Smooth muscle cell (in vitro differentiated cells): ENCODE data around the gene AIDA. TPM values are rescaled to one million over a fixed set of nuclear protein-coding genes. Genes with fewer than 3 reads are reported as not detected.
A peak's percentile ranks its signal among the peaks of the same experiment; 100 is the strongest.

Experiments used
- DNase-seq: peaks from one replicate; lab custom pipeline; 2025; ENCODE audit not compliant: unreplicated experiment; lab: John Stamatoyannopoulos, UW
- H2AFZ ChIP-seq: fragments of 200-600 bp; sonication (generic); 2 replicates; pipeline ENCODE4 v1.6.0; 2016; ENCODE audit warnings: antibody characterized with exemption, low read depth, mild to moderate bottlenecking
- H3F3A ChIP-seq: fragments of 200-600 bp; sonication (generic); 2 replicates; pipeline ENCODE4 v1.6.0; 2017; ENCODE audit warnings: antibody characterized with exemption, low read depth
- H3K27ac ChIP-seq: fragments of 200-600 bp; sonication (generic); 2 replicates; pipeline ENCODE4 v1.5.1; 2016; ENCODE audit warnings: low read depth, mild to moderate bottlenecking
- H3K27me3 ChIP-seq: fragments of 200-600 bp; sonication (generic); 2 replicates; pipeline ENCODE4 v1.6.1; 2016; ENCODE audit warnings: low read depth, mild to moderate bottlenecking
- H3K36me3 ChIP-seq: fragments of 200-600 bp; sonication (generic); 2 replicates; pipeline ENCODE4 v1.5.1; 2016; ENCODE audit warnings: low read depth
- H3K4me1 ChIP-seq: fragments of 200-600 bp; sonication (generic); 2 replicates; pipeline ENCODE4 v1.5.1; 2016; ENCODE audit warnings: low read depth
- H3K4me2 ChIP-seq: fragments of 200-600 bp; sonication (generic); 2 replicates; pipeline ENCODE4 v1.6.0; 2016; ENCODE audit warnings: mild to moderate bottlenecking
- H3K4me3 ChIP-seq: fragments of 200-600 bp; sonication (generic); 2 replicates; pipeline ENCODE4 v1.5.1; 2016; ENCODE audit warnings: mild to moderate bottlenecking
- H3K79me2 ChIP-seq: fragments of 200-600 bp; sonication (generic); 2 replicates; pipeline ENCODE4 v1.6.0; 2016; ENCODE audit warnings: low read depth, mild to moderate bottlenecking
- H3K9ac ChIP-seq: fragments of 200-600 bp; sonication (generic); 2 replicates; pipeline ENCODE4 v1.6.0; 2016; ENCODE audit warnings: low read depth
- H3K9me3 ChIP-seq: fragments of 200-600 bp; sonication (generic); replicated peaks from 2 replicates; pipeline ENCODE4 v1.5.1; 2016; ENCODE audit warnings: low read depth
- H4K20me1 ChIP-seq: fragments of 200-600 bp; sonication (generic); 2 replicates; pipeline ENCODE4 v1.6.0; 2016; ENCODE audit warnings: low read depth
- WGBS: methylation state at CpG from one replicate; pipeline ENCODE4 v1.1.7; 2016; ENCODE audit warnings: low lambda C conversion rate; 5-methylcytosine and 5-hydroxymethylcytosine counted together
- polyA plus RNA-seq: library from polyadenylated mRNA; unstranded; fragments of >200 nt; fragmentation: Nextera tagmentation; extraction: Ambion mirVana; gene quantifications from 2 replicates; pipeline ENCODE4 v1.2.1, GENCODE V29; 2016
- total RNA-seq: library from RNA; depleted of rRNA; stranded (reverse); fragments of >200 nt; gene quantifications from 2 replicates; pipeline ENCODE4 v1.2.3, GENCODE V29; 2014
- TF ChIP-seq, protein P1 (sequence below): fragments of 200-600 bp; sonication (generic); IDR thresholded peaks from 2 replicates; pipeline ENCODE4 v1.5.1; 2017; ENCODE audit warnings: borderline replicate concordance, mild to moderate bottlenecking, antibody characterized with exemption; ENCODE audit not compliant: insufficient read depth, poor library complexity, severe bottlenecking

The AIDA gene
- total and polyA plus RNA-seq, 2 experiments from 2014 or later: 40.6 to 50.9 TPM

DNA sequence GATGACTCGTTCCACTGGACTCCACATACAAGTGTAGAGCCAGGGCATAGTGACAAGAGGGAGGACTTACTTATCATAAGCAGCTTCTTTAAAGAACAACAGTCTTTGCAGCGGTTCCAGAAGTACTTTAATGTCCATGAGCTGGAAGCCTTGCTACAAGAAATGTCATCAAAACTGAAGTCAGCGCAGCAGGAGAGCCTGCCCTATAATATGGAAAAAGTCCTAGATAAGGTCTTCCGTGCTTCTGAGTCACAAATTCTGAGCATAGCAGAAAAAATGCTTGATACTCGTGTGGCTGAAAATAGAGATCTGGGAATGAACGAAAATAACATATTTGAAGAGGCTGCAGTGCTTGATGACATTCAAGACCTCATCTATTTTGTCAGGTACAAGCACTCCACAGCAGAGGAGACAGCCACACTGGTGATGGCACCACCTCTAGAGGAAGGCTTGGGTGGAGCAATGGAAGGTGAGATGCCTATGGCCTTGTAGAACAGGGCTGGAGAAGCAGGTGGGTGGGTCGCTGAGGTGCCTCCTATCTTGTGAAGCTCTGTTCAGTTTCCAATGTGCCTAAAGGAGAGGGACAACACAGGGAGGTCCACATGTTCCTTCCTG is 82.3 kb downstream of the AIDA start:
- peak overlapping the region; percentile 45 for H3K4me2 ChIP-seq

DNA sequence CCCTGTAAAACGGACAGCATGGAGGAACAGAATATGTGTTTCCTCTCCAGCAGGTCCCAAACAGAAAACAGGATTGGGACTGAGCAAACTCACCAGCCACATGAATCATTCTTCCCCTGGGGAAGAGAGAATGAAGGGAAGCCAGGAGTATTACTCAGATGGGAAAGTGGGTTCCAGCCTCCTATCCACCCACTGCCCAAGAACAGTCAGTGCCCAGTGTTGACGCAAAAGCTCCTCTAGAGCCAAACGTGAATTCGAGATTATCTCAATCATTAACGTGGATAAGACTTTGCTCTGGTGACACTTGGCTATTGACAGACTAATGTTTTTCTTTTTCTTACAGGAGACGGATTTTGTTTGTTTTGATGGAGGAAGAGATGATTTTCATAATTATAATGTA is 85.1 kb downstream of the AIDA start:
- H3K4me3 ChIP-seq: no peak overlapping the region
- WGBS: 77% methylated on average over 6 of the region's 6 CpGs
- H3K79me2 ChIP-seq: no peaks in the 10 kb centered on the region
- DNase-seq: no peak
- H3K27me3 ChIP-seq: no peaks in the 10 kb centered on the region
- no peaks in the 10 kb centered on the region for H3F3A ChIP-seq
- H3K36me3 ChIP-seq: peaks cover 11% of the 10 kb centered on the region
- H3K27ac ChIP-seq: no peak overlapping the region
- H3K4me2 ChIP-seq: no peak overlapping the region
- no peaks in the 10 kb centered on the region for H4K20me1 ChIP-seq
- H3K9ac ChIP-seq: no peak overlapping the region
- no peaks in the 10 kb centered on the region for H3K4me1 ChIP-seq
- H2AFZ ChIP-seq: no peak overlapping the region
- no peaks in the 10 kb centered on the region for H3K9me3 ChIP-seq
- TF ChIP-seq, protein P1, sequence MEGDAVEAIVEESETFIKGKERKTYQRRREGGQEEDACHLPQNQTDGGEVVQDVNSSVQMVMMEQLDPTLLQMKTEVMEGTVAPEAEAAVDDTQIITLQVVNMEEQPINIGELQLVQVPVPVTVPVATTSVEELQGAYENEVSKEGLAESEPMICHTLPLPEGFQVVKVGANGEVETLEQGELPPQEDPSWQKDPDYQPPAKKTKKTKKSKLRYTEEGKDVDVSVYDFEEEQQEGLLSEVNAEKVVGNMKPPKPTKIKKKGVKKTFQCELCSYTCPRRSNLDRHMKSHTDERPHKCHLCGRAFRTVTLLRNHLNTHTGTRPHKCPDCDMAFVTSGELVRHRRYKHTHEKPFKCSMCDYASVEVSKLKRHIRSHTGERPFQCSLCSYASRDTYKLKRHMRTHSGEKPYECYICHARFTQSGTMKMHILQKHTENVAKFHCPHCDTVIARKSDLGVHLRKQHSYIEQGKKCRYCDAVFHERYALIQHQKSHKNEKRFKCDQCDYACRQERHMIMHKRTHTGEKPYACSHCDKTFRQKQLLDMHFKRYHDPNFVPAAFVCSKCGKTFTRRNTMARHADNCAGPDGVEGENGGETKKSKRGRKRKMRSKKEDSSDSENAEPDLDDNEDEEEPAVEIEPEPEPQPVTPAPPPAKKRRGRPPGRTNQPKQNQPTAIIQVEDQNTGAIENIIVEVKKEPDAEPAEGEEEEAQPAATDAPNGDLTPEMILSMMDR: no peak

More for the DNA sequence above, 82.3 kb downstream of the AIDA start:
- H3K4me1 ChIP-seq: no peaks in the 10 kb centered on the region
- no peaks in the 10 kb centered on the region for H3F3A ChIP-seq
- no peak for DNase-seq
- H4K20me1 ChIP-seq: no peaks in the 10 kb centered on the region
- no peak overlapping the region for H3K9ac ChIP-seq
- H3K9me3 ChIP-seq: no peaks in the 10 kb centered on the region
- peaks cover 11% of the 10 kb centered on the region for H3K36me3 ChIP-seq
- no peaks in the 10 kb centered on the region for H3K27me3 ChIP-seq
- no peak overlapping the region for H3K27ac ChIP-seq
- H2AFZ ChIP-seq: no peak overlapping the region
- 49% methylated on average over 7 of the region's 7 CpGs for WGBS
- H3K79me2 ChIP-seq: no peaks in the 10 kb centered on the region
- no peak overlapping the region for H3K4me3 ChIP-seq
- TF ChIP-seq, protein P1: no peak

DNA sequence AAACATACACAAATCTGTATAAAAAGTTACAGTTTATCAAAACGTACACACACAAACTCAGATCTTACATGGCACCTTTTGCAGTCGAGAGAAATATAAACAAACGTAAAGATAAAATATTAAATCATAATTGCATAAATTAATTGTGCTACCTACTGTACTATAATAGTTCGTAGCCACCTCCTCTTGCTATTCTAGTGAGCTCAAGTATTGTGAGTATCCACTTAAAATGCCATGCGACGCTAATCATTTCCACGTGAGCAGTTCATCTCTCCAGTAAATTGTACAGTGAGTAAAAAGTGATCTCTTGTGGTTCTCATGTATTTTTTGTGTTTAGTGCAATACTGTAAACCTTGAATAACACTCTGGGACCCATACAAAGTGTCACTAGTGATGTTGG is 88.1 kb downstream of the AIDA start:
- Histone ChIP-seq H3K27ac (no peak overlapping the region), H3K79me2 (peaks cover 18% of the 10 kb centered on the region), H4K20me1 (peaks cover 14% of the 10 kb centered on the region), H3K4me1 (peaks cover 4% of the 10 kb centered on the region), H3F3A (no peaks in the 10 kb centered on the region), H3K4me2 (no peak overlapping the region), H3K36me3 (peaks cover 11% of the 10 kb centered on the region), H3K4me3 (no peak overlapping the region), H3K9me3 (no peaks in the 10 kb centered on the region), H3K9ac (no peak overlapping the region), H3K27me3 (no peaks in the 10 kb centered on the region), H2AFZ (no peak overlapping the region)
- no peak for DNase-seq
- TF ChIP-seq, protein P1: no peak
- WGBS: 93% methylated on average over 7 of the region's 7 CpGs

DNA sequence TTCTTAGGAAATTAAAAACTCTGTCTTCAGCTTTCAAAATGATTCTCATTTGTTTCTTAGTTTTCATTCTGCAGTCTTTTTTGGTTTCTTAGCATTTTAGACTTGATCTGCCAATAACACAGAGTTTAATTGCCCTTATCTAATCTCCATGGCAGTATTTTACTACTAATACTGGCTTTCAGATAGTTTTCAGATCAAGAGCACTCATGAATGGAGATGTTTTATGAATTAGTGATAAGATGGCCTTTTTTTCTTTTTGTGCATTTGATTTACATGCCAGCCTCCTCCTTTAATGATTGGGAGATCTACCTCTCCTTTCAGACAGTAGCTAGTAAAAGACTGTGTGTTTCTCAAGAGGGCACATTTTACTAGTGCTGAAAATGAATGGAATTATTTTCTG is 88.8 kb downstream of the AIDA start:
- H3K9ac ChIP-seq: no peak overlapping the region
- no peak overlapping the region for H3K4me3 ChIP-seq
- DNase-seq: no peak
- peaks cover 20% of the 10 kb centered on the region for H3K79me2 ChIP-seq
- H3K27me3 ChIP-seq: no peaks in the 10 kb centered on the region
- H3K27ac ChIP-seq: no peak overlapping the region
- H3F3A ChIP-seq: no peaks in the 10 kb centered on the region
- TF ChIP-seq, protein P1: no peak
- peaks cover 20% of the 10 kb centered on the region for H4K20me1 ChIP-seq
- H3K9me3 ChIP-seq: no peaks in the 10 kb centered on the region
- no peak overlapping the region for H2AFZ ChIP-seq
- H3K4me2 ChIP-seq: no peak overlapping the region
- peaks cover 6% of the 10 kb centered on the region for H3K4me1 ChIP-seq
- H3K36me3 ChIP-seq: peaks cover 11% of the 10 kb centered on the region
